ENCODE results near the gene LAPTM5. TPM values are rescaled to one million over a fixed set of nuclear protein-coding genes. Genes with fewer than 3 reads are reported as not detected.
A peak's percentile ranks its signal among the peaks of the same experiment; 100 is the strongest.

LAPTM5 gene
- total RNA-seq, 4 donors from 2014 or later = 25.3 to 97.3 (median 46.4) TPM

GRCh38 chr1:30804352-30804751 is 46.8 kb upstream of the LAPTM5 start:
- Histone ChIP-seq H3K9me3 (no peaks in the 10 kb centered on the region), H3K27me3 (no peaks in the 10 kb centered on the region), H3K4me1 (peaks cover 7 to 23% of the 10 kb centered on the region in 2 donors), H3K4me3 (replicated peaks in 1 of 3) (no peak overlapping the region), H3K36me3 (no peaks in the 10 kb centered on the region), H3K27ac (no peak overlapping the region)
- TF ChIP-seq POLR2A (IDR thresholded peaks at IDR 0.05) = no peak
- no peak for TF ChIP-seq CTCF (IDR thresholded peaks at IDR 0.05)
- 93 to 97% methylated on average over 7 of the region's 7 CpGs for WGBS, 2 donors
- intact Hi-C loops (cut with DNase I) = loop anchor here (5.0 kb wide), 1 partner anchor 108 kb away; no protein-coding TSS in a partner anchor
- no peak for DNase-seq

- H3K4me3 ChIP-seq (replicated peaks in 1 of 3) = no peak overlapping the region
- no peaks in the 10 kb centered on the region for H3K27me3 ChIP-seq
- no peaks in the 10 kb centered on the region for H3K9me3 ChIP-seq
- no peaks in the 10 kb centered on the region for H3K36me3 ChIP-seq
- 92 to 96% methylated on average over 6 of the region's 6 CpGs for WGBS, 2 donors
- TF ChIP-seq CTCF (IDR thresholded peaks at IDR 0.05) (no peak), POLR2A (IDR thresholded peaks at IDR 0.05) (no peak)
- H3K27ac ChIP-seq = no peak overlapping the region
- intact Hi-C loops (cut with DNase I) = loop anchor here (5.0 kb wide), 1 partner anchor 109 kb away; no protein-coding TSS in a partner anchor
- H3K4me1 ChIP-seq = peaks cover 7 to 27% of the 10 kb centered on the region in 2 donors
- DNase-seq = no peak
Measured at GRCh38 chr1:30803562-30803961, 46.0 kb upstream of the LAPTM5 start.

- intact Hi-C loops (cut with DNase I) = loop anchor here (5.0 kb wide), 1 partner anchor 111 kb away; no protein-coding TSS in a partner anchor
- Histone ChIP-seq H3K36me3 (no peaks in the 10 kb centered on the region), H3K4me1 (peaks cover 0 to 28% of the 10 kb centered on the region in 2 donors), H3K9me3 (no peaks in the 10 kb centered on the region), H3K27me3 (no peaks in the 10 kb centered on the region), H3K4me3 (replicated peaks in 1 of 3) (no peak overlapping the region), H3K27ac (no peak overlapping the region)
- 5 to 23% methylated on average over 5 to 15 of the region's 19 CpGs for WGBS, 2 donors
- peak; percentile 77 to 79 for DNase-seq
- TF ChIP-seq POLR2A (IDR thresholded peaks at IDR 0.05) (no peak), CTCF (IDR thresholded peaks at IDR 0.05) (peak; percentile 87 to 97 (median 94))
Measured at GRCh38 chr1:30801771-30802198, 44.2 kb upstream of the LAPTM5 start.

- intact Hi-C loops (cut with DNase I) = no loop called here
- no peak for DNase-seq
- H3K27ac ChIP-seq = no peak overlapping the region
Measured at GRCh38 chr1:30799233-30799511, 41.6 kb upstream of the LAPTM5 start.

More at GRCh38 chr1:30799233-30799511, 41.6 kb upstream of the LAPTM5 start:
- Histone ChIP-seq H3K9me3 (no peaks in the 10 kb centered on the region), H3K36me3 (no peaks in the 10 kb centered on the region), H3K4me3 (replicated peaks in 1 of 3) (no peak overlapping the region), H3K27me3 (no peaks in the 10 kb centered on the region), H3K4me1 (peaks cover 0 to 23% of the 10 kb centered on the region in 2 donors)
- TF ChIP-seq POLR2A (IDR thresholded peaks at IDR 0.05) = no peak
- TF ChIP-seq CTCF (IDR thresholded peaks at IDR 0.05) = no peak

All from thyroid gland (tissue), 4 donors.